Chondrocyte (in vitro differentiated cells): Measurements from ENCODE around the gene FOXP4. TPM values are rescaled to one million over a fixed set of nuclear protein-coding genes. Genes with fewer than 3 reads are reported as not detected.

Source experiments
- DNase-seq: peaks from one replicate; pipeline ENCODE4 v3.0.0; 2021; ENCODE audit warnings: mixed read lengths, low spot score
- H3K27ac Mint-ChIP-seq: one replicate; pipeline ENCODE4 v1.8.0; 2021; ENCODE audit warnings: mild to moderate bottlenecking, moderate library complexity, mixed read lengths; ENCODE audit not compliant: unreplicated experiment
- H3K27me3 Mint-ChIP-seq: 2 replicates; pipeline ENCODE4 v1.8.0; 2021; ENCODE audit warnings: low read depth, mixed read lengths
- H3K36me3 Mint-ChIP-seq: 2 replicates; pipeline ENCODE4 v1.8.0; 2021; ENCODE audit warnings: low read depth, mixed read lengths
- H3K4me1 Mint-ChIP-seq: 2 replicates; pipeline ENCODE4 v1.8.0; 2021; ENCODE audit warnings: low read depth, mild to moderate bottlenecking, mixed read lengths
- H3K4me3 Mint-ChIP-seq: one replicate; pipeline ENCODE4 v1.8.0; 2021; ENCODE audit warnings: mild to moderate bottlenecking, moderate library complexity, mixed read lengths; ENCODE audit not compliant: unreplicated experiment
- H3K9me3 Mint-ChIP-seq: 2 replicates; pipeline ENCODE4 v1.8.0; 2021; ENCODE audit warnings: low read depth, mixed read lengths
- CTCF ChIP-seq: fragments of 200-600 bp; sonication (generic); IDR thresholded peaks from 2 replicates; pipeline ENCODE4 v1.5.0; 2021; ENCODE audit warnings: antibody characterized with exemption, mild to moderate bottlenecking, moderate library complexity
- microRNA-seq: library from miRNA; unstranded; fragments of <30 nt; microRNA quantifications from one replicate; pipeline ENCODE4 v1.2.0, GENCODE V29; 2020; ENCODE audit warnings: borderline number of aligned reads
- total RNA-seq: library from RNA; stranded (reverse); gene quantifications from 3 replicates; pipeline ENCODE4 v1.2.1, GENCODE V29; 2021

The FOXP4 gene
- total RNA-seq, 1 donor from 2014 or later: 18.6 TPM

GRCh38 chr6:41649596-41649995, 103.4 kb downstream of the FOXP4 start:
- Mint-ChIP-seq H3K9me3 (no peaks in the 10 kb centered on the region), H3K27me3 (no peaks in the 10 kb centered on the region), H3K36me3 (peaks cover 36% of the 10 kb centered on the region), H3K27ac (no peak overlapping the region), H3K4me3 (no peak overlapping the region), H3K4me1 (peaks cover 49% of the 10 kb centered on the region)
- TF ChIP-seq CTCF: no peak
- no peak for DNase-seq

- Mint-ChIP-seq H3K27me3 (no peaks in the 10 kb centered on the region), H3K4me3 (no peak overlapping the region), H3K9me3 (no peaks in the 10 kb centered on the region), H3K36me3 (peaks cover 36% of the 10 kb centered on the region), H3K4me1 (peaks cover 49% of the 10 kb centered on the region), H3K27ac (no peak overlapping the region)
- no peak for TF ChIP-seq CTCF
- peak; percentile 19 for DNase-seq
Observed at GRCh38 chr6:41650120-41650519, 103.9 kb downstream of the FOXP4 start.

- no peak for TF ChIP-seq CTCF
- no peak overlapping the region for H3K27ac Mint-ChIP-seq
- no peaks in the 10 kb centered on the region for H3K27me3 Mint-ChIP-seq
- peaks cover 34% of the 10 kb centered on the region for H3K36me3 Mint-ChIP-seq
- peaks cover 49% of the 10 kb centered on the region for H3K4me1 Mint-ChIP-seq
- H3K9me3 Mint-ChIP-seq: no peaks in the 10 kb centered on the region
- DNase-seq: peak; percentile 55
- H3K4me3 Mint-ChIP-seq: no peak overlapping the region
Observed at GRCh38 chr6:41651246-41651961, 105.2 kb downstream of the FOXP4 start.

Small RNA genes within 50 kb of the gene (microRNA-seq; reads per million reads assigned to microRNA genes)
- gene MIR4641: not detected

Other genes starting within 250 kb of the FOXP4 start
- not detected in 3 replicates for gene NCR2, start 210.8 kb upstream of the FOXP4 start, total RNA-seq
- 31.8 to 62.6 TPM (median 33.7 TPM) in 3 replicates for gene MDFI, start 92.1 kb downstream of the FOXP4 start, total RNA-seq
- 10.7 to 12.4 TPM (median 11.6 TPM) in 3 replicates for gene TFEB, start 189.2 kb downstream of the FOXP4 start, total RNA-seq
- gene PGC, start 201.0 kb downstream of the FOXP4 start, total RNA-seq: not detected in 3 replicates
- gene FRS3, start 233.5 kb downstream of the FOXP4 start, total RNA-seq: 3.0 to 3.8 TPM (median 3.3 TPM) in 3 replicates
- 3.1 to 5.9 TPM (median 3.6 TPM) in 3 replicates for gene PRICKLE4, start 234.4 kb downstream of the FOXP4 start, total RNA-seq
- 96.1 to 129 TPM (median 97.6 TPM) in 3 replicates for gene TOMM6, start 241.3 kb downstream of the FOXP4 start, total RNA-seq